ENCODE data around the gene MIF4GD. TPM values are rescaled to one million over a fixed set of nuclear protein-coding genes. Genes with fewer than 3 reads are reported as not detected.

The MIF4GD gene
- total RNA-seq, 1 experiment from 2014 or later = 26.1 TPM

DNA sequence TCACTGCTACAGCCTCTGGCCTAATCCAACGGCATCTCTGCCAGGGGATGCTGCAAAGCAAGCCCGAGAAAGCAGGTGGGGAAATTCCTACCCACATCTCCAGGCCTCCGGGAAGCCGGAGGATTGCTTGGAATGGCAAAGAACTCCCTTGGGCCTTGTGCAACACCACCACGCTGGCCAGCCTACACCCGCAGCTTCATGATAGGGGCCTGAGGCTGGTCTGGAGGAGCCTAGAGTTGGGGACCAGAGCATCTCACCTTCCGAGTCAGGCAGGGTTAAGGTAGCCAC is 29.9 kb downstream of the MIF4GD start:
- Histone ChIP-seq H2AK5ac (ENCODE audit: insufficient read length, low read length) (no peak overlapping the region), H3K4ac (ENCODE audit: low read depth, low read length) (no peak overlapping the region), H3K79me2 (ENCODE audit: insufficient read depth, low read length) (no peaks in the 10 kb centered on the region), H3K4me2 (ENCODE audit: insufficient read depth, insufficient read length, low read length) (no peak overlapping the region), H3K9ac (ENCODE audit: extremely low read depth, insufficient read length, low read length) (no peak overlapping the region), H2AFZ (ENCODE audit: low read length) (no peak overlapping the region), H3K79me1 (ENCODE audit: insufficient read depth, low read depth, low read length, poor library complexity, severe bottlenecking) (no peaks in the 10 kb centered on the region), H2BK12ac (ENCODE audit: insufficient read length, low read depth, low read length) (no peak overlapping the region), H2BK5ac (ENCODE audit: insufficient read length, low read length) (no peak overlapping the region), H3K27me3 (ENCODE audit: insufficient read depth, low read length) (no peaks in the 10 kb centered on the region), H3K14ac (ENCODE audit: insufficient read depth, low read length) (no peak overlapping the region), H3K4me1 (ENCODE audit: insufficient read depth, low read length) (no peaks in the 10 kb centered on the region), H3T11ph (ENCODE audit: low read length) (no peak overlapping the region), H3K56ac (ENCODE audit: insufficient read length, low read depth, low read length) (no peak overlapping the region), H3K27ac (ENCODE audit: insufficient read length, low read depth, low read length) (no peak overlapping the region), H3K18ac (ENCODE audit: insufficient read length, low read depth, low read length) (no peak overlapping the region), H4K91ac (ENCODE audit: insufficient read length, low read depth, low read length) (no peak overlapping the region), H3K23me2 (ENCODE audit: insufficient read length, low read depth, low read length, poor library complexity, severe bottlenecking) (no peaks in the 10 kb centered on the region), H2BK120ac (ENCODE audit: low read depth, low read length, poor library complexity, severe bottlenecking) (no peak overlapping the region), H3K23ac (ENCODE audit: insufficient read length, low read depth, low read length) (no peak overlapping the region), H4K20me1 (ENCODE audit: control insufficient read depth, insufficient read depth, insufficient read length) (peaks cover 4% of the 10 kb centered on the region), H2BK15ac (ENCODE audit: low read depth, low read length) (no peak overlapping the region), H3K9me3 (ENCODE audit: control insufficient read depth, low read depth, low read length) (no peaks in the 10 kb centered on the region), H4K8ac (replicated peaks; ENCODE audit: insufficient read length, low read depth, low read length) (no peak overlapping the region), H2BK20ac (ENCODE audit: low read depth, low read length, poor library complexity, severe bottlenecking) (no peak overlapping the region), H4K5ac (ENCODE audit: insufficient read length, low read depth, low read length) (no peak overlapping the region)
- Mint-ChIP-seq H3K36me3 (ENCODE audit: insufficient read depth in 1 of 3, low read depth in 3 of 3) (peaks cover 37 to 86% (median 84%) of the 10 kb centered on the region in 3 experiments; a peak in 6 of 7 replicates), H3K9me3 (no peaks in the 10 kb centered on the region), H3K27ac (peak overlapping the region in 2 of 3 experiments; percentile 81 to 86; a peak in 2 of 7 replicates), H3K27me3 (ENCODE audit: low read depth) (no peaks in the 10 kb centered on the region), H3K4me1 (peaks cover 8 to 15% of the 10 kb centered on the region in 2 experiments), H3K4me3 (no peak overlapping the region)
- WGBS (ENCODE audit: extremely low coverage, insufficient read length, low lambda C conversion rate) = no CpG with 5 or more reads among the region's 7 CpGs
- DNase-seq = no peak
- no peak for TF ChIP-seq CTCF (conservative IDR thresholded peaks at IDR 0.05)

All from H9 (cell line).